GM18511 (cell line): ENCODE results near the gene RAPGEF1.
"Not testable (repeated sequence)": the region's sequence is repeated elsewhere in the genome, so short reads cannot be mapped to it uniquely, and the experiment has no call there.

ENCODE experiments used
- ATAC-seq: cut with Tn5 transposase; IDR thresholded peaks from one replicate; pipeline ENCODE4 v1.9.1; 2021; ENCODE audit warnings: mild to moderate bottlenecking, moderate library complexity; ENCODE audit not compliant: unreplicated experiment

RAPGEF1 gene

DNA sequence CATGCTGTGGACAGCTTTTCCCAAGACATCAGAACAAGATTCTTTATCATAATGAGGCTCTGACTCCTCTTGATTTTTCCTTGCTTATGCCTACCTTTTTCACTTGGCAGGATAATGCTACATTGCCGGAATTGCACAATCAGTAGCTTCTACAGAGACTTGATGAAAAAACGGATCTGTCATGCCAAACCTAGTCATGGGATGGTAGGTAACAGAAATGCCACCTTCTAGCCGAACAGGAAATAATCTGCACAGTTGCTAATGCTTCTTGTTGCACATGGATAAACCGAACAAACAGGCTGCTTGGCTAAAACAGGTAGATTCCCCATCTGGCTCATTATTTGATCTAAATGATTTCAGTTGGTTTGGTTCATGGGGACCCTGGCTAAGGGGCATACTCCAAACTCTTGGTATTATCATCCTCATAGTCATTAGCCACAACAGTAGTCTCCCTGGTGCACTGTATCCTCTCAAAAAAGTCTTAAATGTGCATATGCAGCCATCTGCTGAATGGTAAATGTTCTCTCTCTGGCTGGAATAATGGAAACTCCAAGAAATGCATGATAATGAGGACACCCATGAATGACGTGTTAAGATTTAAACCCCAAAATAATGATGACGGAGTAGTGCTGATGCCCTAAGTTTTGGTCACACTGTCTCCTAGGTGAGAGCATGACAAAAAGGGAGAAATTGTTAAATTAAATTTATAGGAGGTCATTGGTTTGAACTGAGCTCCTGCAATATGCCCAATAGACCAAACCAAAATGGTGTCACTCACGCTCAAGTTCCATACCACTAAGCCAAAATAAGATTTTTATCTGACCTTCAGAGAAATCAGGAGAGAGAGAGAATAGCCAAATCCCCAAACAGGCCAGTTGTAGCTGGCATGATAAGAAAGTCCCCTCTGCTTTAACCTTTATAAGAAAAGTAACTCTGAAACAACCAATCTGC is 47.0 kb downstream of the RAPGEF1 start:
- no peak for ATAC-seq

DNA sequence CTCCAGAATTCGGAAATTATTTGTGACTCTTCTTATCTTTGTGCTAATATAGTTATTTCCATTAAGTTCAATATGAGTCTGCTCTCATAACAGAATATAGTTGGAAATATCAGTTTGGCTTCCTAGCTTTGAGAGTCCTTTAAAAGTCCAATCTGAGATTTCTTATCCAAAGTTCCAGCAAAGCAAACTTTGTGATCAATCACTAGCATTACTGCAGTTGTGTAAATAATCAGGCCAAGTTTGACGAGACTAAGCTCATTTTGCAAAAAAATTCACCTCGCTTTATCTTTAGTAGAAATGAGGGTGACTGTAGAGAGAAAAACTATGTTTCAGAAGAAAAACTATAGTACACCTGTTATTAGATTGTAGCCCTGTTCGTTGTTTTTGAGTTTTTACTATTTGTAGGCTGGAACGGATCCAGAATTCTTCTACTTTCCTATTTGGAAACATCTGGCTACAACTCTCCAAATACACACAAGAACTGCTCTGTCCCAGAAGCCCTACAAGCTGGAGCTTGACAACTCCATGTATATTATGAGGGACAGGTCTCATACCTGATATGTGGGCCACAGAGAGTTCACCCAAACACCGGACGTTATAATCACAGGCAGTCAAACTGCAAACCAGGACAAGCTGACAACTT is 47.8 kb downstream of the RAPGEF1 start:
- ATAC-seq, result no peak

DNA sequence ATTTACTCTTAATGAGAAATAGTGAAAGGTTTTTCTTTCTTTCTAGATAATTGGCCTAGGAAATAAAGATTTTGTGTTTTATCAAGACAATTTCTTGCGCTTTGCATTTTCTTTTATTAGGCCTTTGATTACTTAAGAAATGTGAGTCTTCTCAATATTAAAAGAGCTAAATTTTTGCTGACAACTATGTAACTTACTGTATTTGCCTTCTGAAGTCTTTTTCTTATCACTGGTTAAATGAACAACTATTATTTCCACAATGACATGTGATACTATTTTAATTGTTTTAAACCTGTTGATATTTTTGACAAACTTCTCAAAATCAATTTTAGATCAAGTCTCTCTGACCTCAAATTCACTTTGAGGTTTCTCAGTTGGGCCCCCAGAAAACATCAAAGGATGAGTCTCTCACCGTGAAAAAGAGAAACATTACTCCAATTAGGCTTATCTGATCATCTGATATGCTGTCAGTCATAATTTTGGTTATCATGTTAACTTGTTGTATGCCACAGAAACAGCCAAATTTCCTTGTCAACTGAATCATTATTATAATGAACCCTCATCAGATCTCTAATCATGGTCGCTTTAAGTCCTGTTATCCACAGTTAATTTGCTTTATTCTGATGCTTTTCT is 48.8 kb downstream of the RAPGEF1 start:
- ATAC-seq, result no peak

DNA sequence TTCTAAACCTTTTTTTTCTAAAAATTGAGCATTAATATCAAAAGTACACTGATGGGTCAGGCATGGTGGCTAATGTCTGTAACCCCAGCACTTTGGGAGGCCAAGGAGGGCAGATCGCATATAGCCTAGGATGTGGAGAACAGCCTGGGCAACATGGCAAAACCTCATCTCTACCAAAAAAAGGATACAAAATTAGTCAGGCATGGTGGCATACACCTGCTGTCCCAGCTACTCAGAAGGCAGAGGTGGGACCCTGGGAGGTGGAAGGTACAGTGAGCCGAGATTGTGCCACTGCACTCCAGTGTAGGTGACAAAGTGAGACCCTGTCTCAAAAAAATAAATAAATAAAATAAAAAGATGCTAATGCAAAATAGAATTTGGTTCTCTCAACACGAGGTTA is 49.4 kb downstream of the RAPGEF1 start:
- no peak for ATAC-seq

DNA sequence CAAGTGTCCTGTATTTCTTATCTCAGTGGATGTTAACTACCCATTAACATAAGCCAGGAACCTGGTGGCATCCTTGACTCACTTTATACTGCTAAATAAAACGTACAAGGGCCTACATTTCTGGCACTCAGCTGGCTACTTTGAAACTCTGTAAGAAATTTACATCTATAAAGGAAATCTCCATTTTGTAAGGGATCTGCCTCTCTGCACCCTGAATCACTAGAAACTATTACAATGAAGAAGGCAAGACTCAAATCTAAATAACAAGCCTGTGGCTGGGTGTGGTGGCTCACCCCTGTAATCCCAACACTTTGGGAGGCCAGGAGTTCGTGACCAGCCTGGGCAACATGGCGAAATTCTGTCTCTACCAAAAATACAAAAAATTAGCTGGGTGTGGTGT is 51.5 kb downstream of the RAPGEF1 start:
- no peak for ATAC-seq

DNA sequence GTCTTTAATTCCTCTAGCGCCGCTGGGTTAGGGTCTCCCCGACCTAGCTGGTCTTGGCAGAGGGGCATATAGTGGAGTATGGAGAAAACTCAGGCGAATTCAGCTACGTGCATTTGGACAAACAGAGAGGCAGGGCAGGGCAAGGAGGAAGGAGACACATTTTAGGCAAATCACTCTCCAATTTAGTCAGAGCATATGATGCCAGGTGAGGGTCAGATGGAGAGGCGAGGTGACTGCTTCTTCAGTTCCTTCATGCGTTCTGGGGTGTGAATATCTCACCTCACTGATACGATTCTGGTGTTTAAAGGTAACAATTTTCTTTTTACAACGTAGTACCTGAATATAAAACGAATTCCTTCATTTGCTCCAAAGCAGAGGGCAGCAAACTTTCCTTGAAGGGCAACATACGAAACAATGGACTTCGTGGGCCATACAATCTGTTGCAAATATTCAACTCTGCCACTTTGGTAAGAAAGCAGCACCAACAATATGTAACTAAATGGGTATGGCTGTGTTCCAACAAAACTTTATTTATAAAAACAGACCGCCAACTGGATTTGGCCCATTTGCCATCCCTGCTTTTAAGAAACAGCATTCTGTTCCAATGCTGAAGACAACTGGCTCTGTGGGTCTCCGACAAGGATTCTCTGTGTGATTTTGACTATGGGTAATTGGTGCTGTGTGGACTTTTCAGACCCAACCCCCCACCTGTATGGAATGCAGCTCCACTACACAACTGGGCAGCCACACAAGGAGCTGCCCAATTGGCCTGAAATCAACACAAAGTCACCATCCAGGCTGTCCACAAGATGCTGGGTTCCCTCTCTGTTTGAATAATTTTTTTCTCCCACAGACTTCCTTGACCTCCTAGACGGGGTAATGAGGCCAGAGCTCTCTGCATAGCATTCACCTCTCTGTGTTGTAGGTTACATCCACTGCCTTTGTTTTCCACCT is 53.8 kb downstream of the RAPGEF1 start:
- ATAC-seq, result no peak

DNA sequence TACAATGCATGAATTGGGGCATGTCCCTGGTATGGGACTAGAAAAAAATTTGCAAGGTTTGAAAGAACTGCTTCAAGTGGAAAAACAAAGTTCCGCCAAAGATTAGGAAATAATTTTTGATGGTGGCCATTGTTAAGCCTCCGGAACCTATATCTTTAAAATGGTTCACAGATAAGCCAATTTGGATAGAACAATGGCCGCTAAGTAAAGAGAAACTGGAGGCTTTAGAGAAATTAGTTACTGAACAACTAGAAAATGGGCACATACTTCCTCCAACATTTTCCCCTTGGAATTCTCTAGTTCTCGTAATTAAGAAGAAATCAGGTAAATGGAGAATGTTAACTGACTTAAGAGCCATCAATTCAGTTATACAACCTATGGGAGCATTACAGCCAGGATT is 56.8 kb downstream of the RAPGEF1 start:
- ATAC-seq, result not testable (repeated sequence)

DNA sequence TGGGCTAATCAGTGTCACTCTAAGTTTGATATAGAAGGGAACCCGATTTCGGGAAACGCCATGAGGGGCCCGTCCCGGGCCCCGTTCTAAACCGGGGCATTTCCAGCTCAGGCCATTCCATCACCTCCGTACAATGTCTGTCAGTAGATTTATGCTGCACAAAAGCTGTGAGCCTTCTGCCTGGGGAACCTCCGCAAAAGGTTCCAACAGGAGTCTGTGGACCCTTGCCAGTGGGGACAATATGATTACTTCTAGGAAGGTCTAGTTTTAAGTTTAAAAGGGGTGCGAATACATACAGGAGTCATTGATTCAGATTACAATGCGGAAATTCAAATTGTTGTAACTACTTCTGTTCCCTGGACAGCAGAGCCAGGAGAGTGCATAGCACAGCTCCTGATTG is 57.6 kb downstream of the RAPGEF1 start:
- no peak for ATAC-seq

DNA sequence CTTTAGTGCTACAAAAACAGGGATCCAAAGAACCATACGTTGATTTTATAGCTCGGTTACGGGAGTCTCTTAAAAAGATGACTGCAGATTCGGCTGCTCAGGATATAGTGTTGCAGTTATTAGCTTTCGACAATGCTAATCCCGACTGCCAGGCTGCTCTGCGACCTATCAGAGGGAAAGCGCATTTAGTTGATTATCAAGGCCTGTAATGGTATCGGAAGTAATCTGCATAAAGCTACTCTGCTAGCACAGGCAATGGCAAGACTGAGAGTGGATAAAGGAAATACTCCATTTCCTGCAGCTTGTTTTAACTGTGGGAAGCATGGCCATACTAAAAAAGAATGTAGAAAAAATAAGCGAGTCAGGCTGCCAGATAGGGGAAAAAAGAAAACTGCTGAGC is 58.0 kb downstream of the RAPGEF1 start:
- ATAC-seq, result not testable (repeated sequence)

DNA sequence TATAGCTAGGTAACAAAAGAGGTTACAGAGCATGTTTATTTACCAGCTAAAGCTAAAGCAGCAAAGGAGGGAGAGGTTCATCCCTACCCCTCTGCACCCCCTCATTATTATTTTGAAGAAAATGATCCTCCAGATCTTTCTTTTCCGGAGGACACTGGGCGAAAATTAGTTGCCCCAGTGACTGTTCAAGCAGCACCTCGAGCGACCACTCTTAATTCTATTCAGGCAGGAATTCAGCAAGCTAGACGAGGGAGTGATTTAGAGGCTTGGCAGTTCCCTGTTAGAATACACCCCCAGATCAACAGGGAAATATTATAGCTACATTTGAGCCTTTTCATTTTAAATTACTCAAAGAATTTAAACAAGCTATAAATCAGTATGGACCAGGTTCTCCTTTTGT is 58.8 kb downstream of the RAPGEF1 start:
- ATAC-seq, result not testable (repeated sequence)

DNA sequence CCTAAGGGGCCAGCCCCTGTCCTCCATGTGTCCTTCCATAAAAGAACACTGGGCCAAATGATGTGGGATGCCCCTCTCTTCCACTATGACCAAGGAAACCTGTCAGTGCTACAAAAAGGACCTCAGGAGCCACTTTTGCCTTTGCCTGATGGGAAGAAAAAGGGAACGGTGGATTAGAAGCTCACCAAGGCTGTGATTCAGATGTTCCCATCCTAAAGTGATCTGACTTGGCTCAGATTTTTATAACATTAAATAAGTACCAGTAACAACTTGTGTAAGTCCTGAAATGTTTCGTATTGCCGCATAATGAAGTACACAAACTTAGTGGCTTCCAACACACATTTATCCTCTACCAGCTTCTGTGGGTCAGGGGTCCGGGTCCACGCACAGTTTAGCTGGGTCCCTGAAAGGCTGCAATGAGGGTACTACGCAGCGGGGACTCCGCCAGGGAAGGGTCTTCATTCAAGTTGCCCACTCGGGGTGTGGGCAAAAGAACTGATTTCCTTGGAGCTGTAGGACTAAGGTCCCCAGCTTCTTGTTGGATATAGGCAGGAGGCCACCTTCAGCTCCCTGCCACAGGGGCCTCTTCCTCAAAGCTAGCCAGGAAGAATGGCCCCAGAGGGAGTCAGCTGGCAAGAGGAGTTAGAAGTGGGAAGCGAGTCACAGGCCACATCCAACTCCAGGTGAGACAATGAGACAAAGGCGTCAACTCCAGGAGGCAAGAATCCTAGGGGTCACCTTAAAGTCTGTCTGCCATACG is 60.4 kb downstream of the RAPGEF1 start:
- no peak for ATAC-seq

DNA sequence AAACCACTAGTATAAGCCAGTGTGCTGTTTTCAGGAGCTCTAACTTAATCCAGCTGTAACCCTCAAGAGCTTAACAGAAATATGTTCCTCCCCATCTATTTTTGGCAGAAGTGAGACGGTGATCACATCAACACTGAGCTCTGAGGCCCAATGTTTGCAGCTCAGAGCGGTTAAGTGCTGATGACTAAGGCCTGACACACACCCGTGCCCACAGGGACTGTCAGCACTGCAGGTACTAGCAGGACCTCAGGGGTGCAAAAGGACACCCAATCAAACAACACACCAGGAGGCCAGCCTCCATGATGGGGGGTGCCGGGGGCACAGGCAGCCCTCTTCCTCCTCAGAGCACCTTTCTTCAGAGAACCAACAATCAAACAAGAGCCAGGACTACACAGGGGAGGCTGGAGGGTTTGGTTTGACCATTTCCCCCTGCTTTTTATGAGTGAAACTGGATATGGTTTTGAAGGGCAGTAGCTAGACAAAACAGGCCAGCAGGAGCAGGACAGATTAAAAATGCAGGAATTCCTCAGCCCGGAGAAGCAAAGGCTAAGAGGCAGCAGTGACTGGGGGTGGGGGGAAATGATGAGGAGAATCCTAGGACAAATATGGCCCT is 61.3 kb downstream of the RAPGEF1 start:
- ATAC-seq, result peak; percentile 90

DNA sequence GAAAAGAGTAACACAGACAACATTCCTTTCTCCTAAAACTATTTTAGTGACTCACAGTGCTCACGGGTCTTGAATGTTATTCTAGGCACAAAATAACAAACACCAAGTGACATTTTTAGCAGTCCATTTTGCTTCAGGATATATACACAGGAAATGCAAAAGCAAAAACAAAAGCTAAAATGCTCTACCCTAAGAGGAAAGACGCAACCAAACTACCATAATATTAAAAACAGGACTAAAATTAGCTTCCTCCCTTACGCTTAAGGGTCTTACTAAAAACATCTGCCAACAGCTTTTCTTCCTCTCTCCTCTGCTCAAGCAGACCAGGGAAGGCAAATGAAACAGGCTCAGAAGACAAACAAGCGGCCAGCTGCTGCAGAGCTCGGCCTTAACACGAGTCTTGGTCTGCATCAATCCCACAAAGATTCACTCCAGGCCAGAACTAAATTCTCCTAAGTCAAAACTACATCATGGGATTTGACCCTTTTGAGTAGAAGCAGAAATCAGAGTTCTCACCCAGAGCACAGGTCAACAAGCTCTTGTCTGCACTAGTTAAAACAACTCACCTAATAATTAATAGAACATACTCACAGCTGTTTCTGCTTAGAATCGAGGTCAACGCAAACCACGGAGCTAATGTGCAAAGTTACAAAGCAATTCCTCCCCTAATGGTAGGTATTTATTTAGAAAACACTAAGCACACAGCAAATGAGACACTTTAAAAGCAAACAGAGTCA is 62.3 kb downstream of the RAPGEF1 start:
- peak; percentile 42 for ATAC-seq

DNA sequence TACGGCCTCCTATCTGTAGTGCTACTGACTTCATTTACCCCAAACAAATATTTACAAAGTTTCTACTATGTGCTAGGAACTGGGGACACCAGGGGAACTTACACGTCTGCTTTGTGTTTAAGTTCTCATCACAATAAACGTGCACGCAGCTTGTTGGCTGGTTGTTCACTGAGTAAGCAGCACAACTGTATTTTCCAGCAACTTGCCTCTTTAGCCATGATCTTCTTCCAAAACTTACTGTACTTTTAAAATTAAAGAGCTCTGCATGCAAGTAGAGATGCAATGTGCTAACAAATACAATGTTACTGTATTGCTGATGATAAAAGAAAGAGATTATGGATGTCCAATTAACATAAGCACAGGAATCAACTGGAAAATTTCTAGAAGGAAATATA is 62.8 kb downstream of the RAPGEF1 start:
- no peak for ATAC-seq

DNA sequence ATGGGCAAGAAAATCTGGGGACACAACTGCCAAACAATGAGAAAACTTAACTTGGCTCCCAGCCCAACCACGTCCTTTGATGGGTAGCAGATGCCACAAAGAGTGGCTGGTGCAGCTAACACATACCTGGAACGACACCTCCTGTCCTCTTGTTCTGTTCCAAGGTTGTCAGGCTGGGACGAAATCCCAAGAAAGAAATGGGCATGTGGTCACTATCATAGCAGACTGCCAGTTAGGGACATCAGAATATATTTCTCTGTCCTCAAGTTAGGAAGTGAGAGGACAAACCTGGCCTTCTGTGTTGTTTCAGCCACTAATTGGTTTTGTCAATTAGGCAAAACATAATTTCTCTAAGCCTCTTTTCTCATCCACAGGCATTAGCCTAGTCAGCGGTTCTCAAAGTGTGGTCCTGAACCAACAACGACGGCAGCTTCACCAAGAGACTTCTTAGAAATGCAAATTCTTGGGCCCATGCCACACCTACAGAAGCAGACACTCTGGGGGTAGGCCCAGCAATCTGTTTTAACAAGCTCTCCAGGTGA is 63.4 kb downstream of the RAPGEF1 start:
- ATAC-seq, result no peak

DNA sequence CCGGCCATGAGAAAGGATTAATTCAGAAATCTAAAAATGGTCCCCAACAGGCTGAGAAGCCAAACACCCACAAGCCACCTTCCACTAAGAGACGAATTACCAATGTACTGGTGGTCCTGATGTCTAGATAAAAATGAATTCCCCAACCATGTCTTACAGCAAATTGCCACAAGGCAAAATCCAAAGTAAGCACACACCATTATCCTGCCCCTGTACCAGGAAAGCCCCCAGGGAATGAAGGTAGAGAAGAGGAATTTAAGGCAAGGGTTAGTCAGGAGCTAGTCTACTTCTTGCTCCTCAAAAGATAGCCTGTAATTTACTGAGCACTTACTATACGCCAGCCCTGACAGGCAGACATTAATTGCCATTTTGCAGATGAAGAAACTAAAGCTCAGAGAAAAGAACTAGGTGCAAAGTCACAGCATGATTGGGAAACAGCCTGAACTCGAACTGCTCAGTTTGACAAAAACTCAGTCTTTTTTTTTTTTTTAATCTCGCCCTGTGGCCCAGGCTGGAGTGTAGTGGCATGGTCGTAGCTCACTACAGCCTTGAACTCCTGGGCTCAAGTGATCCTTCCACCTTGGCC is 64.3 kb downstream of the RAPGEF1 start:
- ATAC-seq, result no peak

DNA sequence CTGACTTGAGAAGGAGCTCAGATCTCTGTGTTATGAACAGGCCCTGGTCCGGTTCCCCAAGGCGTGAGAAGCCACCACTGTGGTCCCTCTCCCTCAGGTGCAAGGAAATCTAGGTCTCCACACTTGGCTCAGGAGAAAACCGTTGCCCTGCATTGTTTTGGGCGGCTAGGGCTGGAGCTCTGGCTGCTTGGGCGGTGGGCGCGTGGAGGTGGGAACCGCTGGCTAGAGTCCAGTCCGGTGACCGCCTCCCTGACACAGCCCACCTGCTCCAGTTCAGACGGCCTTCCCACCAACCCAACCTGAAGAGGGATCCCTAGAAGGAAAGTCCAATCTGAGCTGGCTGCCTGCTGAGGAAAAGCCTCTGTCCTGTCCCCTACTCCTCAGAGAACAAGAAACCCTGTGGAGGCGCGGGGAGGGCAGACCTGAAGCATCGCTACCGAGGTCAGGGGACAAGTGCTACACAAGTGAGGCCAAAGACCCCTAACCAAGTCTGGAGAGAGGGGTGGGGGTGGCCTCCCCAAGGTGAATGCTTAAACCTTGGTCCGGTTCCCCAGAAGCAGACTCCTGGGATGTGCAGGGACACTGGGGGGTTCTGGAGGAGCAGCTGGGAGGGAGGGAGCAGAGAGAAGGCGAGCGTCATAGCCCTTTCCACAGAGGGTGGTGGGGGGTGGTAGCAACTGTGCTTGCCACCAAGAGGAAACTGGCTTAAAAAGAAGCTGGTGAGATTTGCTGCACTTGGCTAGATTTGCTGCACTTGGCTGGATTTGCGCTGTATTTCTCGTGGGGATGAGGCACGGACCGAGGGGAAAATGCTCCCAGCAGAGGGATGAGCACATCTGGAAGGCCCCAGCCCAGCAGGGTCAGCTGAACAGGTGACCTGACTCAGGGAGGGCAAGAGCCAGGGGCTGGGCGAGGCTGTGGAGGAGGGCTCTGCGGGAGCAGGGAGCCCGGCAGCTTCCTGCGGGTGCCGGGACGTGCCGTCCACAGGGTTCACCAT is 65.2 kb downstream of the RAPGEF1 start:
- no peak for ATAC-seq
